ENCODE data around the gene HERPUD1. TPM values are rescaled to one million over a fixed set of nuclear protein-coding genes. Genes with fewer than 3 reads are reported as not detected.

The HERPUD1 gene
- total and polyA plus RNA-seq, 9 of the 15 experiments (the other 6 are each of a cell fraction or from before 2014, with no cell fraction given): 14.2 to 60.7 (median 37.4) TPM

- TF ChIP-seq ZNF639 (CRISPR knock-in tag; conservative IDR thresholded peaks at IDR 0.05 in 1 of 2, IDR thresholded peaks at IDR 0.05 in 1 of 2) (no peak), NFIX (CRISPR knock-in tag; IDR thresholded peaks at IDR 0.05; ENCODE audit: low read depth) (no peak), ZNF584 (CRISPR knock-in tag; IDR thresholded peaks at IDR 0.05; ENCODE audit: low read depth) (no peak), ZNF445 (CRISPR knock-in tag; IDR thresholded peaks at IDR 0.05; ENCODE audit: low read depth) (no peak), POLR2H (tag; IDR thresholded peaks at IDR 0.05; ENCODE audit: low read depth) (peak; percentile 58), ZNF280B (CRISPR knock-in tag; IDR thresholded peaks at IDR 0.05) (no peak), ZNF311 (CRISPR knock-in tag; IDR thresholded peaks at IDR 0.05) (no peak), TAF7 (tag; IDR thresholded peaks at IDR 0.05) (no peak), ZNF3 (CRISPR knock-in tag; IDR thresholded peaks at IDR 0.05) (no peak), OTX1 (CRISPR knock-in tag; IDR thresholded peaks at IDR 0.05) (no peak)
- TF ChIP-seq, protein P1, sequence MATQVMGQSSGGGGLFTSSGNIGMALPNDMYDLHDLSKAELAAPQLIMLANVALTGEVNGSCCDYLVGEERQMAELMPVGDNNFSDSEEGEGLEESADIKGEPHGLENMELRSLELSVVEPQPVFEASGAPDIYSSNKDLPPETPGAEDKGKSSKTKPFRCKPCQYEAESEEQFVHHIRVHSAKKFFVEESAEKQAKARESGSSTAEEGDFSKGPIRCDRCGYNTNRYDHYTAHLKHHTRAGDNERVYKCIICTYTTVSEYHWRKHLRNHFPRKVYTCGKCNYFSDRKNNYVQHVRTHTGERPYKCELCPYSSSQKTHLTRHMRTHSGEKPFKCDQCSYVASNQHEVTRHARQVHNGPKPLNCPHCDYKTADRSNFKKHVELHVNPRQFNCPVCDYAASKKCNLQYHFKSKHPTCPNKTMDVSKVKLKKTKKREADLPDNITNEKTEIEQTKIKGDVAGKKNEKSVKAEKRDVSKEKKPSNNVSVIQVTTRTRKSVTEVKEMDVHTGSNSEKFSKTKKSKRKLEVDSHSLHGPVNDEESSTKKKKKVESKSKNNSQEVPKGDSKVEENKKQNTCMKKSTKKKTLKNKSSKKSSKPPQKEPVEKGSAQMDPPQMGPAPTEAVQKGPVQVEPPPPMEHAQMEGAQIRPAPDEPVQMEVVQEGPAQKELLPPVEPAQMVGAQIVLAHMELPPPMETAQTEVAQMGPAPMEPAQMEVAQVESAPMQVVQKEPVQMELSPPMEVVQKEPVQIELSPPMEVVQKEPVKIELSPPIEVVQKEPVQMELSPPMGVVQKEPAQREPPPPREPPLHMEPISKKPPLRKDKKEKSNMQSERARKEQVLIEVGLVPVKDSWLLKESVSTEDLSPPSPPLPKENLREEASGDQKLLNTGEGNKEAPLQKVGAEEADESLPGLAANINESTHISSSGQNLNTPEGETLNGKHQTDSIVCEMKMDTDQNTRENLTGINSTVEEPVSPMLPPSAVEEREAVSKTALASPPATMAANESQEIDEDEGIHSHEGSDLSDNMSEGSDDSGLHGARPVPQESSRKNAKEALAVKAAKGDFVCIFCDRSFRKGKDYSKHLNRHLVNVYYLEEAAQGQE (IDR thresholded peaks at IDR 0.05; ENCODE audit: borderline replicate concordance): no peak
- TF ChIP-seq, protein P1 (CRISPR knock-in tag; IDR thresholded peaks at IDR 0.05; ENCODE audit: low read depth): no peak
- TF ChIP-seq, protein P2, sequence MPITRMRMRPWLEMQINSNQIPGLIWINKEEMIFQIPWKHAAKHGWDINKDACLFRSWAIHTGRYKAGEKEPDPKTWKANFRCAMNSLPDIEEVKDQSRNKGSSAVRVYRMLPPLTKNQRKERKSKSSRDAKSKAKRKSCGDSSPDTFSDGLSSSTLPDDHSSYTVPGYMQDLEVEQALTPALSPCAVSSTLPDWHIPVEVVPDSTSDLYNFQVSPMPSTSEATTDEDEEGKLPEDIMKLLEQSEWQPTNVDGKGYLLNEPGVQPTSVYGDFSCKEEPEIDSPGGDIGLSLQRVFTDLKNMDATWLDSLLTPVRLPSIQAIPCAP (CRISPR knock-in tag; IDR thresholded peaks at IDR 0.05; ENCODE audit: borderline replicate concordance): no peak
These were observed 14.0 kb downstream of the HERPUD1 start (continued) for GRCh38 chr16:56945847-56946527.
